ENCODE data around the gene MYL10.
"Not testable (repeated sequence)": the region's sequence is repeated elsewhere in the genome, so short reads cannot be mapped to it uniquely, and the experiment has no call there.

Gene MYL10

DNA sequence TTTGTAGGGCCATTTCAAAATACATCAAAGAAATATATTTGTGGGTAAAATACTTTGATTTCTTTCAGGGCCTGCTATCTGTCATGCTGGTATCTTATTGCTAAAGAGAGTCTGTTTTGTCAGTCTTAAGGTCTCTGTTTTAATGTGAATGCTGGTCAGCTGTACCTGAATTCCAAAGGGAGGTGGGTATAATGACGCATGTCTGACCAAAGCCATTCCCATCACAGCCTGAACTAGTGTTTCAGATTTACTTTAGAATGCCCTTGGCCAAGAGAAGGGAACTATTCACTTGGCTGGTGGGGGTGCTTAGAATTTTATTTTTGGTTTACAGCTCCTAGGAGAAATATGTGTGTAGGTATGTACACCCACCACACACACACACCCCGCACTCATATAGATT is 30.6 kb upstream of the MYL10 start:
- no peak for DNase-seq (ENCODE audit: extremely low spot score, insufficient read length, low read depth)
- no peak for FAIRE-seq

DNA sequence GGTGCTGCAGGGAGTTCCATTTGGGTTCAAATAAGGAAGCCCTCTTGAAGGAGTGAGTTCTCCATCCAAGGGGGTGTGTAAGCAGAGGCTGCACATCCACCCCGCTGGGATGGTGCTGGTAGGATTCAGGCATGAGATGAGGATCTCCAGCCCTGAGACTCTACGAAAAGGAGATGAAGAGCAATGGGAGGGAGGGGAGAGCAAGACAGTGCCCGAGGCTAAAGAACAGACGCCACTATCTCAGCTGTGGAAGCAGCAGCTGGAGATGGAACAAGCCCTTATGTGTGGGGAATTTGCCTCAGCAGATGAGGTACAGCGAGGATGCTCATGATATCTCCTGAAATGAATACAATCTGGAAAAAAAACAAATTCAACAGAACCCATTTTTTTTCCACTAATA is 28.1 kb upstream of the MYL10 start:
- FAIRE-seq (no peak), DNase-seq (ENCODE audit: extremely low spot score, insufficient read length, low read depth) (no peak)

DNA sequence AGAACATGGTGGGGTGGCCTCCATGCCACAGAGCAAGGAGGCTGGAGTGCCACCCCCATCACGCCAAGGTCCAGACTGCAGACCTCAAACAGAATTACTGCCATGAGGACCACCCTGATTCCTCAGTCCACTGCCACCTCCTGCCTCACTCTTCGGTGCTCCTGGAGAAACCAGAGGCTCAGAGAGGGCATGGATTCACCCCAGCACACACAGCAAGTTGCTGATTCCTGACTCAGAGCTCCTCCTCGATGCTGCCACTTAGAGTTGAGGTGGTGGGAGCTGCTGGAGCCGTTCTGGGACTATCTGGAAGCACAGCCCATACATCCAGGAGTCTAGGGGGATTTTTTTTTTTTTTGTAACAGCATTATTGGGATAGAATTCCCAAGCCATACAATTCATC is 22.0 kb upstream of the MYL10 start:
- FAIRE-seq = no peak
- DNase-seq (ENCODE audit: extremely low spot score, insufficient read length, low read depth) = no peak

DNA sequence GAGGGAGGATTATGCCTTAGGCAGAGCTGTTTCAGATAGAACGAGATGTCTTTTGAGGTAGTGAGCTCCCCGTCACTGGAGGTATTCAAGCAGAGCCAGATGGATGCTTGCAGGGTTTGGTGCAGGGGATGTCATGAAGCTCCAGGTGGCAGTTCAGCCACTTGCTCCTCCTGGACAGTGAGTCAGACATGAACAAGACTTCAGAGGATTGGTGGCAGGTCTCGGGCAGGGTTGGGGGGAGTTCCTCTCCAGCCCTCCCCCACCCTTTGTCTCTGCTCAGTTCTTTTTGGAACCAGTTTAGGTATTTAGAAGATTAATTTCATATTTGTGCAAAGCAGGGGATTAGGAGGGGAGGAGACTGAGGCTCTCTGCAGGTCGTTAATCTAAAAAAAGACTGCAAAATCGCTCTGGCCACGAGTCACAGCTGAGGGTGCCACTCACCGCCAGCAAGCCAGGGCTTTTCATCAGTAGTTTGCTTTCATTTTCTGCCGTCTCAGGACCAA is 21.5 kb upstream of the MYL10 start:
- DNase-seq (ENCODE audit: extremely low spot score, insufficient read length, low read depth) (no peak), FAIRE-seq (no peak)

DNA sequence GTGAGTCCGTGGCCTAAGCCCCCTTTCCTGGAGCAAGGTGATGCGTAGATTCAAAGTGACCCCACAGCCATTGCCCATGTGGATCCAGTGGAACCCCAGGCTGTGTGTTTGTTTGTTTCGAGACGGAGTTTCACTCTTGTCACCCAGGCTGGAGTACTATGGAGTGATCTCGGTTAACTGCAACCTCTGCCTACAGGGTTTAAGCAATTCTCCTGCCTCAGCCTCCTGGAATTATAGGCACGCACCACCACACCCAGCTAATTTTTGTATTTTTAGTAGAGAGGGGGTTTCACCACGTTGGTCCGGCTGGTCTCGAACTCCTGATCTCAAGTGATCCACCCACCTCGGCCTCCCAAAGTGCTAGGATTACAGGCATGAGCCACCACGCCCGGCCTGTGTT is 18.8 kb upstream of the MYL10 start:
- not testable (repeated sequence) for DNase-seq (ENCODE audit: extremely low spot score, insufficient read length, low read depth); FAIRE-seq

DNA sequence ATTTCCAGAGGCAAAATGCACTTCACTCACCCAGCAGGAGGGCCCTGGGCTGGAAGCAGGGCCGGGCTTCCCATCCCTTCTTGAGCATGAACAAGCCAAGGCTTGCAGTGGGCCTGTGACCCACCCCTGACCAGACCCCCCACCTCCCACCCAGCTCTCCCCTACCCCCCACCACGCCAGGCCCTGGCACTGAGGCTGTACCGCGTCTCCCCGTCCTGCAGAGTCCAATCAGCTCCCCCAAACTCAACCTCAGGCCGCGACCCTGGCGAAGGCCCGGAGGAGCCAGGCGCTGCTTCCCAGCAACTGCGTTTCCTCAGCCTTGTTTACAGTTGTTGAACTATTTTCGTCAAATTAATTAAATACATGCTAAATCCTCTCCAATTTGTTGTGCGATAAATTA is 16.9 kb upstream of the MYL10 start:
- no peak for FAIRE-seq
- no peak for DNase-seq (ENCODE audit: extremely low spot score, insufficient read length, low read depth)

DNA sequence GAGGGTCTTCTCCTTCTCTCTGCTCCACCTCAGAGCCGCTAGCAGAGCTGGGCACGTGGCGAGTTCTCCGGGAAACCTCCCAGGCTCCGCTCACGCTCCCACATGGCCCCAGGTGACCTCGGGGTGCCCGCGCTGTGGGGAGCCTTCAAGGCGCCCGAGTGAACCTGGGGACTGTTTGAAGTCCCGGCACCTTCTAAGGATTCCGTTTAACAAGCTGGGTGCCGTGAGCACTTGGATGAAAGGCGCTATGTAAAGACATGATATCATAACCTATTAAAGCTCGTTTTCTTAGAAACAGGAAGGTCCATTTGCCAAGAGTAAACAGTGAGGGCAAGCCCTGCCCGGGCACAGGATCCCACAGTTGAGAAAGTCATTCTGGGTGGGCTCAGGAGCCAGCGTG is 15.8 kb upstream of the MYL10 start:
- FAIRE-seq (no peak), DNase-seq (ENCODE audit: extremely low spot score, insufficient read length, low read depth) (no peak)

DNA sequence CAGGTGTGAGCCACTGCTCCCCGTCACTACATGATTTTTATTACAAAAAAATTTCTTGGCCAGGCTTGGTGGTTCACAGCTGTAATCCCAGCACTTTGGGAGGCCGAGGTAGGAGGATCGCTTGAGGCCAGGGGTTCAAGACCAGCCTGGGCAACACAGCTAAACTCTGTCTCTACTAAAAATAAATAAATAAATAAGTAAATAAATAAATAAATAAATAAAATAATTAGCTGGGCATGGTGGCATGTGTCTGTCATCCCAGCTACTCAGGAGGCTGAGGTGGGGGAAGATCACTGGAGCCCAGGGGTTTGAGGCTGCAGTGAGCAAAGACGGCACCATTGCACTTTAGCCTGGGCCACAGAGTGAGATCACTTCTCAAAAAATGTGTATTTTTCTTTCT is 10.0 kb upstream of the MYL10 start:
- FAIRE-seq; DNase-seq (ENCODE audit: extremely low spot score, insufficient read length, low read depth): not testable (repeated sequence)

DNA sequence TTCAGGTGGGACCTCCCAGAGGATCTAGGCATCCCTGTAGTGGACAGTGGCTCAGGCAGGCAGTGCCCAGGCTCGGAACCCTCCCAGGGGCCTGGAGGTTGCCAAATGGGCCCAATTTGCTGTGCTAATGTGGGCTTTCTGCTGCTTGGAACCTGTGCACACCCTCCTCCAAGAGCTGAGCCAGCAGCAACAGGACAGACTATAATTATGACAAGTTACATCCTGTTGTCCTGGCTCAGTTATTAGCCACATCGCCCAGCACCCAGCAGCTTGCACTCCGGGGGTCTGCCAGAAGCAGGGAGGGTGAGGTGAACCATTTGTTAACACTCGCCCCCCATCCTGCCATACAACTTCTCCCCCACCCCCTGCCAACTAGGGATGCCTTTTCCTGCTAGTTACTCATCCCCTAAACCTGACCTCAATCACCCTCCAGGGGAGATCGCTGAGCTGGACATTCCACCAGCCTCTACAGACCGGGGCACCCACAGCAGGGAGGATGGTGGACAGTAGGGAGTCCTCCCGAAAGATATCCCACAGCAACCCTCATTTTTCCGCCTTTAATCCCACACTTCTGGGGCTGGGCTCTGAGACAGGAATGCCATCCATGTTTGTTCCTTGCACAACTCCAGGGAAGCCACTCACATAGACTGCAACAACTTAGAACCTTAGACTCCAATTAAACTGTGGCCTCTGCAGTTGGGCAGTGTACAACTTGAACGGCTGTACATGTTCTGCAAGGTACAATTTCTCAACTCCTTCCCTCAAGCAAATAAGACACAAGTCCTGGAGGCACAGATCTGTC is 7.9 kb upstream of the MYL10 start:
- no peak for DNase-seq (ENCODE audit: extremely low spot score, insufficient read length, low read depth)
- FAIRE-seq = no peak

DNA sequence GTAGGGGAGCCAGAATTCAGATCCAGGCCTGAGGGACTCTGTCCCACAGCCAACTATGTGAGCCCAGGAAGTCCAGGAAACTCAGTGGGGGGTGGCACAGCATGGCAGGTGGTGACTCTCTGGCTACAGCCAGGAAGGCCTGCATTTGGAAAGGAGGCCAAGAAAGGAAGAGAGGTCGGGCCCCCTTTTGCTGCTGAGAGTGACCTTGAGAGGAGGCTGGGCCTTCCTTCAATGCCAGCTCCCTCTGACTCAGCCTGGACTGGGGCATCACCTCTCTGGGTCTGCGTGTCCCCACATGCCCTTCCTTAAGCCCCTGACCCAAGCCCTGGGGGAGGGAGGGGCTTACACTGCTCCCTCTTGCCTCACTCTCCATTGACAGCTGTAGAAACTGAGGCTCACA is 6.4 kb upstream of the MYL10 start:
- no peak for DNase-seq (ENCODE audit: extremely low spot score, insufficient read length, low read depth)
- FAIRE-seq = no peak

DNA sequence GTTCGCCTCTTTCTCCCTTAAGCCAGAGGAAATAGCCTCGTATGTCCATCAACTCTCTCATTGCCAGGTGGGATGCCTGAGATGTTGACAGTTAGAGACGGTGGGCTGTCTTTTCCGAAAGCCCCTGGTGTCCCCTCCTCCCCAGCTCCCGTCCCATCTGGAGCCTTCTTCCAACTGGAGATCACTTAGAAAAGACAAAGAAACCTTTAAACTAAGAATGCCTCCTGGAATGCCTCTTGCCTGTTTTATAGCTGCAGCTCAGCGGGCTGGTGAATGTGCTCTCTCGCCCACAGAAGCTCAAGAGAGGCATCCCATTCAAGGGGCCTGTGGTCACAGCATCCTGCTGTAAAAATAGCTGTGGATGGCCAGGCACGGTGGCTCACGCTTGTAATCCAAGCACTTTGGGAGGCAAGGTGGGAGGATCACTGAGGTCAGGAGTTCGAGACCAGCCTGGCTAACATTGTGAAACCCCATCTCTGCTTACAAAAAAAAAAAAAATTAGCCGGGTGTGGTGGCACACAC is 5.2 kb upstream of the MYL10 start:
- no peak for FAIRE-seq
- DNase-seq (ENCODE audit: extremely low spot score, insufficient read length, low read depth) = no peak

DNA sequence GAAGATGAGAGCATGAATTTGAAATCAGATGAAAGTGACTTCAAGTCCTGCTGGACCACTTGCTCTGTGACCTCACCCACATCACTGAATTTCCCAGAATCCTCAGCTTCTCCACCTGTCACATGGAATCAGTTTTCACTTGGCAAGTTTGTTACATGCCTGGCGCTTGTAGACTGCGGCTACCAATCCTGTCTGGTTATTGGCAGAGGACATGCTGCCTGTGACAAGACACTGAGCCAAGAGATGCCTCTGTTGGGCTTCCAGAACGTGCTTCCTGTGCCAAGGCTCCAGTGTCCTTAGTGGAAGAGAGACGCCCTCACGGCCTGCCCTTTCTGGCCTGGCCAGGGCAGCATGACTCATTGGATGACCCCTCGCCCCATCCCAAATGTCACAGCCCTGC is 4.4 kb upstream of the MYL10 start:
- FAIRE-seq (no peak), DNase-seq (ENCODE audit: extremely low spot score, insufficient read length, low read depth) (no peak)

DNA sequence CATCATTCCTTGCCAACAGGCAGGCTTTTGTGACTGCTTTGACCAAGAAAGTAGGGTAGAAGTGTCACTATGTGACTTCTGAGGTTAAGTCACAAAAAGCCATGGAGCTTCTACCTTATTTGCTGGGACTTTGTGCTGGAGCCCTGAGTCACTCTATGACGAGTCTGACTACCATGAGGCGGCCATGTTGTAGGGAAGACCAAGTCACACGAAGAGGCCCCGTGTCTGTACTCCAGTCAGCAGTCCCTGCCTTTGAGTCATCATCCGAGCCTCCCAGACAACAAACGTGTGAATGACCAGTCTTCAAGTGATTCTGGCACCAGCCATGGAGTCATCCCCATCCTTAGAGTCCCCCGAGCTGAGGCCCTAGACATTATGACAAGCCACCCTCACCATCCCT is 3.5 kb upstream of the MYL10 start:
- DNase-seq (ENCODE audit: extremely low spot score, insufficient read length, low read depth) (no peak), FAIRE-seq (no peak)

DNA sequence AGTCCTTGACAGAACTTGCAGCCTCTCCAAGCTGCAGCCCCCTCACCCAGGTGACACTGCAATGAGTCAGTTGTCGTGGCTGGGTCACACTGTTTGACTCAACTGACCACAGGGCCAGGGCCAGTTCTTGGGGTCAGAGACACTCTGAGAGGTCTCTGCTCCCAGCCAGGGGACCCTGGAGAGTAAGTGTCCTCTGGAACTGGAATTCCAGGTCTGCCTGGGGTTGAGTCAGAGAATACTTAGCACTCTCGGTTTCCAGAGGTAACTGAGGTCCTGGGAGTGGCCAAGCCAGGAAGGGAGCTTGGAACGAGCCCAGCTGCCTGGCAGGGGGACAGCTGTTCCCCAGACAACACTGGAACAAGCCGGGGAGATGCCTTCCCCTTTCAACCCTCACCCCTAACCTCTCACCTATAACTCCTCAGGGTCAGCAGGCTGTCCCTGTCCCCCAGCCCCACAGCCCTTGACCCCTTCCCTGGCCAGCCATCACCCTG is 2.2 kb upstream of the MYL10 start:
- no peak for FAIRE-seq
- no peak for DNase-seq (ENCODE audit: extremely low spot score, insufficient read length, low read depth)

DNA sequence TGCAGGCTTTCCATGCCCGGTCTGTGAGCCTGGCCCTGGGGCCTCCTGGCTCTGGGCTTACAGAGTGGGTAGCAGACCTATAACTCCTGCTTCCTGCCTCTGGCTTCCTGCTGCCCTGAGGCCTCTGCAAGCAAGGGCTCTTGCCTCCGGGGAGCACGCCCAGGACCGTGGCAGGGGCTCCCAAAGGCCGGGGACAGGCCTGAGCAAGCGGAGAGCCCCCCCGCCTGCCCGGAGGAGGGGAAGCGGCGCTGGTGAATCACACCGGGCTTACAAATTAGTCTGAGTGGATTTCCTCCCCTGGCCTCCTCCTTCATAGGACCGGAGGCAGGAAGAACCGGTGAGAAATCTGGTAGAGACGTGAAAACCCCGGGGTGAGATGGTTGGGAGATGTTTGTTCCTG is 1.5 kb upstream of the MYL10 start:
- DNase-seq (ENCODE audit: extremely low spot score, insufficient read length, low read depth) = no peak

DNA sequence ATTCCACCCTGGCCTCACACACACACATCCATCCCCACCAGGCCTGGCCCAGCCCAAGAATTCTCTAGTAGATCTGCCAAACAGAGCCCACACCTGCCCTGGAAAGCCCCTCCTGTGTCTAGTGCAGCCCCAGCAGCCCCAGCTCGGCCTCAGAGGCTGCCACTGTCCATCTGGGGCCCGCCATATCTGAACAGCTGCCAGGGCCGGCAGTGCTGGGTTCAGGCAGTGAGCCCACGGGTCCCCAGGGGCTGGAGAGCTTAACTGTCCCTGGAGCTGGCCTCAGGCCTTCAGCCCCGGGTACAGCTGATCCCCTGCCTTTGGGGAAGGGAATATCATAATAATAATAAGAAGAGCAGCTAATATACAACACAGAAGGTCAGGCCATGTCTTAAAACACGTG is 574 bp downstream of the MYL10 start:
- no peak for DNase-seq (ENCODE audit: extremely low spot score, insufficient read length, low read depth)
- FAIRE-seq = no peak

More for the DNA sequence above, 1.5 kb upstream of the MYL10 start:
- FAIRE-seq = no peak

DNA sequence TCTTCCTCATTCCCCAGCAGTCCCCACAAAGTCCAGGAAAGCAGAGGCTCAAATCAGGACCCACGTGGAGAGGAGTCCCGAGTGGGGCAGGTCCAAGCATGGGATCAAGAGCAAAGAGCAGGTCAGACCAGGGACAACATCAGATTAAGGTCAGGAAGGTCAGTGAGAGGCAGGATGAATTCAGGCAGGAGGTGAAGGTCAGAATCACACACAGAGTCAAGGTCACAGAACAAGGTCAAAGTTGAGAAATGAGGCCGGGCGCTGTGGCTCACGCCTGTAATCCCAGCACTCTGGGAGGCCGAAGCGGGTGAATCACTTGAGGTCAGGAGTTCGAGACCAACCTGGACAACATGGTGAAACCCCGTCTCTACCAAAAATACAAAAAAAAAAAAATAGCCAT is 2.3 kb downstream of the MYL10 start:
- DNase-seq (ENCODE audit: extremely low spot score, insufficient read length, low read depth) = no peak
- no peak for FAIRE-seq

DNA sequence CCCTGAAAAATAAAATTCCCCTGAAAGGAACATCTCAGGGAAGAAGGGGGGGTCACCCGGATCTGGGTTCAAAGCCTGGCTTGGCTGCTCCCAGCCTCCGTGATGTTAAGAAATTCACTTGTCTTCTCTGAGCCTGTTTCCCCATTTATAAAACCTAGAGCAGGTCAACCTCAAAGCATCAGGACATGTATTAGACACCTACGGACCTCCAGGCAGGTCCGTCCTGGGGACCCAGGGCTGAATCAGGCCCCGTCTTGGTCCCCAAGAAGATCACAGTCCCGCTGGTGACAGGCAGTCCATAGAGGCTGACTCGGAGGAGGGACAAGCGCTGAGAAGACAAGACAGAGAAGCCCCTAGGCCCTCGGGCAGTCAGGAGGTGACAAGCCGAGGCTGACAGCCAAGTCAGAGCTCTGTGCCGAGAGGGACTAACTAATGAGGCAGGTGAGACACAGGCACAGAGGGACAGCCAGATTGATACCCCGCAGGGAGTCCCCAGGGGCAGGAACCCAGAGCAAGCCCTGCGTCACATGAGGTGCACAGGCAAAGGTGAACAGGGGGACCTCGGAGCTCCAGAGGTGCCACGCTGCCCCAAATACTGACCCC is 2.9 kb downstream of the MYL10 start:
- FAIRE-seq = no peak
- no peak for DNase-seq (ENCODE audit: extremely low spot score, insufficient read length, low read depth)

DNA sequence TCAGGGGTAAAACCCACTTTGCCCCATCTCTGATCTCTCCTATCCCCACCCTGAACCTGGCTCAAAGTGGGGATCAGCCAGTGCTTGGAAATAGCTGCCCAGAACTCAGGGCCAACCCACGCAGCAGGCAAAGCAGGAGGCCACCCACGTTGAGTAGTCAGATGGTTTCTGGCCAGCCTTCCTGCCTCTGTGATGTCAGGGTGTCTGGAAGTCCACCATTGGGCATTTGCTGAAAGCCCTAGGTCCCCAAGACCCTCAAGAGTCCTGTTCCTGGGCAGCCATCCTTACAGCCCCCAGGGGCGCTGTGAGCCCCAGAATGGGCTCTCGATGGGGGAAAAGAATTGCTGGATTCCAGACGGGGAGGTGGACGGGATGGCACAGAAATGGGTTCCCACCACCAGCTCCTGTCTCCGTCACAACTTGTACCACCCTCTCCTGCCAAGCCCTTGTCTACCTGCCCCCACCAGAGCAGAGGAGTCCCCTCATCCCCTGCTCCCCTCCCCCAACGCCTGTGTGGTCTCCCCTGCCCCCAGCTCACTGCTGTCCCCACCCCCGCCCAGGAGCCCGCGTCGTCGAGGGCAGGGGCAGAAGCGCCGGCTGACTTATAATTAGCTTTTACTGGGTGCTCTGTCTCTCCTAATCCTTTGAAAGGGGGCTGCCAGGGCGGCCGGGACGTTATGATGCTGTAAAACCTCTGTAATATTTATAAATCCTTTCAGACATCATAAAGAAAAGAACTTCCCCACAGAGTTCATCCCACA is 3.9 kb downstream of the MYL10 start:
- DNase-seq (ENCODE audit: extremely low spot score, insufficient read length, low read depth) (no peak), FAIRE-seq (no peak)

DNA sequence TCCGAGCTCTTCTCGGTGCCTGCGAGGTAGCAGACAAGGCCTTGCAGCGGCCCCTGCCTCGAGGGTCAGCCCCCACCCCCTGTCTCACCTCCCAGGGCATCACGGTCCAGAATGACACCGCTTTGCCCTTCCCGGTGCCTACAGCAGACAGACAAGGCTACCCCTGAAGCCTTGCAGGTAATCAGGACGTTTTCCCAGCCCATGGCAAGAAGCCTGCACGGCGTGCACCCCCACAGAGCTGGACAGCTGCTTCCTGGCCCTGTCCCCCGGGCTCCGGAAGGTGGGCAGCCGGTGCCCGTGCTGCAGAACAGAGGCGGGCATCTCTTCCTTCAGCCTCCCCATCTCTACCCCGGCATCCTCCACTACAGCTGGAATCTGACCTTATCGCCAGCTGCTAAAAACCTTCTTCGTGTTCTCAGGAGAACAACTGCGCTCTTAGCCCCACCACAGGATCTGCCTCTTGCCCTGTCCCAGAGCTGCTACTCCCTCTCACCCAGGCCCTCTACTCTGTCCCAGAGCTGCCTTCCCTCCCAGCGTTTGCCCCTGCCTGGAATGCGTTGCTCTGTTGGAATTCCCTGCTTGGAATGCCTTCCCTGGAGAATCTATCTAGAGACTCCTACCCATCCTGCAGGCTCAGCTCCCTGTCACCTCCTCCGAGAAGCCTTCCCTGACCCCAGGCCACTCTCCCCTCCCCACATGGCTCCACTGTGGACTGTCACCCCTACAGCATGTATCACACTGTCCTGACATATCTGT is 4.7 kb downstream of the MYL10 start:
- no peak for FAIRE-seq
- no peak for DNase-seq (ENCODE audit: extremely low spot score, insufficient read length, low read depth)

Measured in GM18507 (cell line).